22Rv1 (cell line): ENCODE results near the gene TXLNB.

Source experiments
- ZFX ChIP-seq: fragments of 450-650 bp; IDR thresholded peaks from 2 replicates; pipeline ENCODE4 v1.6.1; 2017; ENCODE audit warnings: antibody characterized with exemption, borderline replicate concordance
- TF ChIP-seq, protein P1 (sequence below): fragments of 450-650 bp; IDR thresholded peaks from 2 replicates; pipeline ENCODE4 v1.5.1; 2017; ENCODE audit warnings: mild to moderate bottlenecking

DNA sequence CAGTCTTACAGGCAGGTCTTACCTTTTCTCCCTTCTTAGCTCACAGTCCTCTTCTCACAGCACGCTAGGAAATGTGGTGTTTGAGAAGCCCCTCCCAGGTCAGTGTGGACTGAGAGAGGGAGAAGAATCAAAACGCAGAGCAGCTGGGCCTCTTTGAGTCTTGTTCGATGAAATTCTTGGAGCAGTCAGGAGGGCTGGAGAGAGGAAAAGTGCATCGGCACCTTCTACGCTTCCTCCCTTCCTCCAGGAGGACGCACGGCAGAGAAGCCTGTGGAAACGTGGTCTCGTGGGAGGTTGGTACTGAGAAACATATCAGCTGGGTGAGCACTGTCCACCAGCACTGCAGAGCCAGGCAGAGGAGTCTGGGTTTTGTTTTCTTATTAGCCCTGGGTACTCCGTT, 52.7 kb downstream of the TXLNB start:
- TF ChIP-seq, protein P1, sequence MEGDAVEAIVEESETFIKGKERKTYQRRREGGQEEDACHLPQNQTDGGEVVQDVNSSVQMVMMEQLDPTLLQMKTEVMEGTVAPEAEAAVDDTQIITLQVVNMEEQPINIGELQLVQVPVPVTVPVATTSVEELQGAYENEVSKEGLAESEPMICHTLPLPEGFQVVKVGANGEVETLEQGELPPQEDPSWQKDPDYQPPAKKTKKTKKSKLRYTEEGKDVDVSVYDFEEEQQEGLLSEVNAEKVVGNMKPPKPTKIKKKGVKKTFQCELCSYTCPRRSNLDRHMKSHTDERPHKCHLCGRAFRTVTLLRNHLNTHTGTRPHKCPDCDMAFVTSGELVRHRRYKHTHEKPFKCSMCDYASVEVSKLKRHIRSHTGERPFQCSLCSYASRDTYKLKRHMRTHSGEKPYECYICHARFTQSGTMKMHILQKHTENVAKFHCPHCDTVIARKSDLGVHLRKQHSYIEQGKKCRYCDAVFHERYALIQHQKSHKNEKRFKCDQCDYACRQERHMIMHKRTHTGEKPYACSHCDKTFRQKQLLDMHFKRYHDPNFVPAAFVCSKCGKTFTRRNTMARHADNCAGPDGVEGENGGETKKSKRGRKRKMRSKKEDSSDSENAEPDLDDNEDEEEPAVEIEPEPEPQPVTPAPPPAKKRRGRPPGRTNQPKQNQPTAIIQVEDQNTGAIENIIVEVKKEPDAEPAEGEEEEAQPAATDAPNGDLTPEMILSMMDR = no peak
- no peak for TF ChIP-seq ZFX
